IPS DF 19.7 (cell line): ENCODE data around the gene ZNF385C.

Experiments used
- DNase-seq: peaks from one replicate; pipeline ENCODE4 v3.0.0-alpha.2; 2013; ENCODE audit warnings: low read depth, low spot score

Gene ZNF385C

GRCh38 chr17:42125565-42125964, 27.3 kb upstream of the ZNF385C start:
- DNase-seq: no peak

DNA sequence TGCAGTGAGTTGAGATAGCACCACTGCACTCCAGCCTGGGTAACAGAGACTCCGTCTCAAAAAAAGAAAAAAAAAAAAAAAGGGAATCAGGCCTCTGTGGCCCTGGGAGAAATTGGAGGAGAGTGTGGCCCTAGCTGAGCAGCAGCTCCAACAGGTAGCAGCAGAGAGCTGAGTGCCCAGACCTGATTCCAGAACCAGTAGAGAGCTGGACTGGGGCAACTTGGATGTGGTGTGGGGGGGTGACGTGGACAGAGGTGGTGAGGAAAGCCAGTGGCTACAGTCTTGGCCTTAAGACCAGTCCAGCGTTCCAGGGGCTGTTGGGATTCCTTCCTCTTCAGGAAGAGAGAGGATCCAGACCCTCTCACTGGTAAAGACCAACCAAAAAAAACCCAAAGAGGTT, 26.0 kb upstream of the ZNF385C start:
- no peak for DNase-seq

- no peak for DNase-seq
These were observed 24.4 kb upstream of the ZNF385C start, which contains the start of gene HSPB9 for GRCh38 chr17:42122371-42123303. HSPB9 (plus strand) TSS chr17:42122804; CDS start chr17:42122851, 47 bp downstream.

- no peak for DNase-seq
These were observed 22.8 kb upstream of the ZNF385C start, which contains the start of gene KAT2A for GRCh38 chr17:42120770-42121769. KAT2A (minus strand) TSS chr17:42121367; CDS start chr17:42121304, 63 bp downstream.

- no peak for DNase-seq
These were observed 22.0 kb upstream of the ZNF385C start for GRCh38 chr17:42120161-42120769.

DNA sequence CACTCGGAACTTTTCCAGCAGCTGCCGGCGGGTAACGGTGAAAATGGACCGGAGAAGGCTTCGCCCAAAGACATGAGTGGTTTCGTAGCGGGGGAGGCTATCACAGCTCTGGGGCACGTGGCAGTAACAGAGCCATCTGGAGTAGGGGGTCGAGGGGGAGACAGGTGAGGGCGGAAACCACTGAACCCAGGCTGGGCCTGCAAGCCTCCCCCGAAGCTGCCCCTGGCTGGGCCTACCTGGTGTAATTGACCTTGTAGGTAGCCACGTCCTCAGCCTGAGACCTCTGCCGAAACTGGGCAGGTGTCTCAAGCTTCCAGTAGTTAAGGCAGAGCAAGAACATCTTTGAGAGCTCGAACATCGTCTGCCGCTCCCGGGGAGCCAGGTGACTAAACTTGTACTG, 21.0 kb upstream of the ZNF385C start:
- no peak for DNase-seq

DNA sequence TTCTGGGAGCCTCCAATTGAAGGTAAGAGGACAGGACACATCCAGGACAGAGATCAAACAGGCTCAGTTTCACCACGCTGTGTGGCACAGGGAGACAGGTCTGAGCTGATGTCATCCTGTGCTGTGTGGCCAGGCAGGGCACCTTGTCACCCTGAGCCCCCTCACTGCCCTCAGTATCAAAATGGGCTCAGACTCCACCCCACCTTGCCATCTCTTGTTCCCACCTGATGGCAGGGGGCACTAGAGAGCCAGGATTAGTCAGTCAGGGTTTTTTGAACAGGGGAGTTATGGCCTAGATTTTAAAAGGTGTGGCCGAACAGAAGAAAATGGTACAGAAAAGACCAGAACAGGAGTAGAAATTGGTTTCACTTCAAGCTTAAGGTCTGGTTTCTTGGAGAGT, 20.3 kb upstream of the ZNF385C start:
- no peak for DNase-seq

DNA sequence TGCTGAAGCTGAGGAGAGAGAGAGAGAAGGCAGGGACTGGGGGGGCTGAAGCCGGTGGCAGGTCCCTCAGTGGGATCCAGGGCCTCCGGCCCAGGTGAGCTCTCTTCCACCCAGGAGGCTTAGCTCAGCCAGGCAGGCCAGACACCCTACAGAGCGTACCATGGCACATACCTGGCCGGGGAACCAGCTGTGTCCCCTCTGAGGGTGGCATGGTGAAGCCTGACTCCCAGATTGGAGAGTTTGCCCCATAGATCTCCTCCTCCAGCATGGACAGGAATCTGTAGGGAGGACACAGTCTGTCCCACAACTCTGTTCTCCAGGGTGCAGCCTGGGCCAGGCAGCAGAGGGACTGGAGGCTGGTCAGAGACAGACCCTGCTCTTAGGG, 19.8 kb upstream of the ZNF385C start:
- no peak for DNase-seq

- no peak for DNase-seq
These were observed 19.3 kb upstream of the ZNF385C start for GRCh38 chr17:42117397-42118125.

- no peak for DNase-seq
These were observed 18.6 kb upstream of the ZNF385C start for GRCh38 chr17:42116705-42117396.

- no peak for DNase-seq
These were observed 15.8 kb upstream of the ZNF385C start for GRCh38 chr17:42114118-42114517.

DNA sequence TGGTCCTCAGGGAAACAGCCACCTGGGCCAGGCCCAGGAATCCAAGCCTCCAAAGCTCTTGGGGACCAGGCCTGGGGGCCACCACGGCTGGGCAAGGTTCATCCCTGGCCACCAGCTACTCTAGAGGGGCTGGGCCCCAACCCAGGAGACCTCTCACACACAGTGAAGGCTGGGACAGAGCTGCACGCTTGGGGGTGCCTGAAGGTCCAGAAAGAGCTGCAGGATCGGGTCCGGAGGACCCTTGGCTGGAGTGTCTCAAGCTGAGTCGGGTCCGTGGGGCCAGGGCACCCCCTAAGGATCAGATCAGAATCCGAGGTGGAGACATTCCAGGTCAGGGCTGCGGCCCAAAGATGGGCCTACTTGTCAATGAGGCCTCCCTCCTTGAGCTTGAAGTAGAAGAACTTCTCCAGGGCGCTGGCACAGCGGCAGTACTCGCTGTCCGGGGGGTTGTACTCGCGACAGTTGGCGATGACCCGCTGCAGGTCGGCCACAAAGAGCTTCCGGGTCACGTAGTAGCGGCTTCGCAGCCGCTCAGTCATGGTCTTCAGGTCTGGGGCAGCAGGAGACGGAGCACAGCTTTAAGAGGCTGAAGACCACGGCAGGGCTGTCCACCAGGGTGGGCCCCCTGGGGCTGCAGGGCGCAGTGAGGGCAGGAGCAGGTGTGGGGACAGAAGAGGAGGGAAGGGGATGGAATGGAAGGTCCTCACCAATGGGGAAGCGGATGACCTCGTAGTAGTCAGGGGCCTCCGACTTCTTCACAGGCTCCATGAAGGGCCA, 15.2 kb upstream of the ZNF385C start:
- no peak for DNase-seq

- no peak for DNase-seq
These were observed 14.4 kb upstream of the ZNF385C start, which contains the start of gene DHX58 for GRCh38 chr17:42112552-42113176. DHX58 (minus strand) TSS chr17:42112714; CDS start chr17:42111892, 822 bp downstream.

GRCh38 chr17:42111871-42112551, 13.7 kb upstream of the ZNF385C start:
- DNase-seq: no peak

- DNase-seq: no peak
These were observed 13.0 kb upstream of the ZNF385C start for GRCh38 chr17:42111265-42111636.

DNA sequence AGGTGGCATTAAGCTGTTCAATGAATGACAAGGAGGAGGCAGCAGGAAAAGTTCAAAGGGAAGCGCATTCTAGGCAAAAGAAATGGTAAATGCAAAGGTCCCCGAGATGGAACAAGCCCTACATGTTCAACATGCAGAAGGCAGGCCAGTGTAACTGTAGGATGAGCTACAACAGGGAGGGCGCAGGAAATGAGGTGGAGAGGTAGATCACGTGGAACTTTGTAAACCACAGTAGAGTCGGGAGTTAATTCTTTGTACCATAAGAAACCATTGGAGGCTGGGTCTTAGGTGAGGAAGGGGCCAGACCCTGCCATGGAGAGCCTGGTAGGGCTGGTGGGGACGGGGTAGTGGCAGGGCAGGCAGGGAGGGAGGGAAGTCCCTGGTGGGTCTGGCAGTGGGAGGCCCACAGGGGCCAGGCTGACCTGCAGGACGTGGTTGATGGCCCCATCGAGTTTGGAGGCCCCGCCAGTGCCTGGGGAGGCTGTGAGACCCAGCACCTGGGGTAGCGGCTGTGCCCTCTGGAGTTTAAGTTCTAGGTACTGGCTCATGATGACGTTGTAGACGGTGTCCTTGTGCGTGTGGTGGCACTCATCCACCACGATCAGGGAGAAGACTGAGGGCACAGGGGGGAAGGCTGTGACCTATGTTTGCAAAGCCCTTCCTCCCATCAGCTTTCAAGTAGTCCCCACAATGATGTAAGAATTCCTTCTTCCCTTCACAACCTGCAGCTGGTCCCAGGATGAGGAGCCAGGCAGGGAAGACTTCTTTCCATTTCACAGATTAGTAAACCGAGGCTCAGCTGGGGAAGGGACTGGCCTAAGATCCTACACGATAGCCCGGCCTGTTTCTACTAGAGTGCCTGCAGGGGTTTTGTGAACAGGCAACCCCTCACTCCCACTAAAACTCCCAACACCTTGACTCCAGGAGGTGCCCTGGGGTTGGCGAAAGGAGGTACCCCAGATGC, 12.3 kb upstream of the ZNF385C start:
- DNase-seq: no peak

DNA sequence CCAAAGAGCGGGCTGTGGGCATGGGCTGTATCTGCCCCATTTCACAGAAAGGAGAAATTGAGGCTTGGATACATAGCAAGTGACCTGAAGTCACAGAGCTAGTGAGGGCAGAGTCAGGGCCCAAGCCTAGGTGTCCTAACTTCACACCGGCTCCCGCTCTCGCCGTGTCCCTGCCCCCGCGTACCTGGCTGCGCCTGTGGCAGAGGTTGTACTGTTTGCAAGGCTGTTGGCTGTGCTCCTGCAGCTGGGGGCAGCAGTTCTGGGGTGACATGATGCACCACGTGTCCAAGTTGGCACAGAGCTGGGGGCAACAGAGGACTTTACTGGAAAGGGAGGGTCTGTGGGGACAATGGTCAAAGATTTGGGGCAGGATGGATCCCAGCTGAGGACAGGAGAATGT, 10.8 kb upstream of the ZNF385C start:
- DNase-seq: no peak
